PFSK-1 (cell line): Measurements from ENCODE around the gene DRAM1.

Experiments used
- FOXP2 ChIP-seq: optimal IDR thresholded peaks from 2 replicates; pipeline ENCODE3; 2011; ENCODE audit warnings: borderline replicate concordance, control low read depth, inconsistent platforms; ENCODE audit not compliant: insufficient read depth; ENCODE audit errors: extremely low read length, extremely low read depth
- POLR2AphosphoS5 ChIP-seq: IDR thresholded peaks from 2 replicates; pipeline ENCODE4 v1.6.1; 2012; ENCODE audit warnings: low read depth, mild to moderate bottlenecking, control low read depth, low read length, moderate library complexity
- REST ChIP-seq, 2 experiments: IDR thresholded peaks; 2 replicates each; pipeline versions ENCODE4 v1.6.1 to v1.8.0; 2011 to 2012; ENCODE audit warnings: low read depth in 2 of 2, low read length in 2 of 2, control low read depth in 1 of 2, inconsistent platforms in 1 of 2, mild to moderate bottlenecking in 1 of 2, moderate library complexity in 1 of 2; ENCODE audit not compliant: insufficient read depth in 1 of 2
- SIN3A ChIP-seq: IDR thresholded peaks from 2 replicates; pipeline ENCODE4 v1.6.1; 2012; ENCODE audit warnings: mild to moderate bottlenecking, low read length, moderate library complexity, borderline replicate concordance; ENCODE audit not compliant: insufficient read depth
- TAF1 ChIP-seq: IDR thresholded peaks from 2 replicates; pipeline ENCODE4 v1.6.1; 2012; ENCODE audit warnings: low read length, control low read depth, borderline replicate concordance; ENCODE audit not compliant: insufficient read depth

DRAM1 gene

DNA sequence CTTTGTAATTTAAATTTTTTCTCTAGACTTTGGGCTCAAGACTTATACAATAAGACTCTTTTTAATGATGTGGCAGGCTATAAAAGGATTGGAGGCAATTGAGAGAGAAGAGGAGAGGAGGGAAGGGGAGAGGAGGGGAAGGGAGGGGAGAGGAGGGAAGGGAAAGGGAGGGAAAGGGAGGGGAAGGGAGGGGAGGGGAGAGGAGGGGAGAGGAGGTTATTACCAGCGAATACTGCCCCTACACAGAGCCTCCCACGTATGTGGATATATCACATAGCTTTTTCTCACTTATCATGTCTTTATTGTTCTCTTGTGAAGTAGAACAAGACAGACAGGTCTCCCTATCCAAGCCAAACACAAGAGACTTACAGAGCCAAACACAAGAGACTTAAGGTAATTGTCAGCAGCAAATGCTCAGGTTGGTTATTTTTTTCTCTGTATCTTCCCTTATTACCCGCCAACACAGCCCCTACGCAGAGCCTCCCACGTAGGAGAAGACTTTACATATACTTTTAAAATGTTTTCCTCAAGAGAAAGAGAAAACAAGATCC, 63.1 kb downstream of the DRAM1 start:
- TF ChIP-seq FOXP2 = no peak
- TF ChIP-seq POLR2AphosphoS5 = no peak
- TF ChIP-seq REST (IDR thresholded peaks at IDR 0.05; ENCODE audit: insufficient read depth in 1 of 2, low read depth in 2 of 2, low read length in 2 of 2) = no peak
- no peak for TF ChIP-seq TAF1
- no peak for TF ChIP-seq SIN3A

DNA sequence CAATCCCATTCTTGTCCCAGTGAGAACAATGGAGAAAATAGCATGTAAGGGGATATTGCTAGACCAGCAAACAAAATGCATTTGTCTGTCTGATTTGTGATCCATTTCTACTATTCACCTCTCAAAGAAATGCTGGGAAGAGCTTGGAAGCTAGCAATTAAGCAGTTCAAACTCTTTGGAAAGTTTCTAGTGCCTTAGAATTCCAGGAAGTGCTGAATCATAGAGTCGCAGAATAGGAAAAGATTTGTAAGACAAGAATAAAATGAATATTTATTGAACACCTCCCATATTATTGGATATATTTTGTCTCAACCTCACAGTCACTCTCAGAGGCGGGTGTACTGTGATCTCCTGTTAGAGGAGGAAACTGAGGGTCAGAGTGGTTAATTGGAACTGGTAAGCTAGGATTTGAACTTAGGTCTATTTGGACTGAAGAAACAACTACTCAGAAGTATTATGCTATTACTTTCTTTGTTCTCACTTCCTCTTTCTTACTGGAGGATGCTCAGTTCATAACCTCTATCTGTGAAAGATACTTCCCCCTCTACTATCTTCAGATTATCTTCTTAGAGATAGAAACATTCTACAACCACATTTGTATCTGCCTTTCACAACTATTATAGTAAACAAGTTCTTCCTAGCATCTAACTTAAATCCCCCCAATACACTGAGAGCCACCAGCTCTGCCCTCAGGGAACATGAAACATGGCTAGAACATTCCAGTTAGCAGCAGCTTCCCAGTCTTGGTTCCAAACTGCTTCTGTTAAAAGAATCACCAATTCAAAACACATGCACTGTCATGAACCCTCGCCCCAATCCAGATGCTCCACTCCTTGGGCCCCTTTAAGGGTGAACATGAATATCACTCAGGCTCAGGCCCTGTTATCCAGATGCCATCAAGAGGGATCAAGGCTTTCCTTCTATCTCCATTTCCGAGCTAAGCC, 64.2 kb downstream of the DRAM1 start:
- TF ChIP-seq POLR2AphosphoS5 (no peak), REST (IDR thresholded peaks at IDR 0.05; ENCODE audit: insufficient read depth in 1 of 2, low read depth in 2 of 2, low read length in 2 of 2) (no peak), SIN3A (no peak)

DNA sequence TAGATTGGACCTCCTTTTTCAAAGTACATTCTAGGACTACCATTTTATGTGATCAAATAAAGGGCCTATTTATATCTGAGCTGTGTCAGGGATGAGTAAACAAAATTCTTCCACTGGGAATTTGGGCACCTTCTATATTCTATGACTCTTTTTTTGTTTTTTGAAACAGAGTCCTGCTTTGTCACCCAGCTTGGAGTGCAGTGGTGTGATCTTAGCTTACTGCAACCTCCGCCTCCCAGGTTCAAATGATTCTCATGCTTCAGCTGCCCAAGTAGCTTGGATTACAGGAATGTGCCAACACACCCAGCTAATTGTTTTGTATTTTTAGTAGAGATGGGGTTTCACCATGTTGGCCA, 64.8 kb downstream of the DRAM1 start:
- TF ChIP-seq SIN3A = no peak
- no peak for TF ChIP-seq FOXP2
- no peak for TF ChIP-seq REST (IDR thresholded peaks at IDR 0.05; ENCODE audit: insufficient read depth in 1 of 2, low read depth in 2 of 2, low read length in 2 of 2)
- TF ChIP-seq TAF1 = no peak
- no peak for TF ChIP-seq POLR2AphosphoS5

- TF ChIP-seq POLR2AphosphoS5 = no peak
- TF ChIP-seq SIN3A = no peak
- TF ChIP-seq REST (IDR thresholded peaks at IDR 0.05; ENCODE audit: insufficient read depth in 1 of 2, low read depth in 2 of 2, low read length in 2 of 2) = no peak
- no peak for TF ChIP-seq FOXP2
- no peak for TF ChIP-seq TAF1
Observed at GRCh38 chr12:101945369-101946232, 68.2 kb downstream of the DRAM1 start.
